NCI-H345 (cell line): ENCODE results near the gene PDSS1.

Source experiments
- DNase-seq: peaks from one replicate; lab custom pipeline; 2025; lab: John Stamatoyannopoulos, UW

PDSS1 gene

DNA sequence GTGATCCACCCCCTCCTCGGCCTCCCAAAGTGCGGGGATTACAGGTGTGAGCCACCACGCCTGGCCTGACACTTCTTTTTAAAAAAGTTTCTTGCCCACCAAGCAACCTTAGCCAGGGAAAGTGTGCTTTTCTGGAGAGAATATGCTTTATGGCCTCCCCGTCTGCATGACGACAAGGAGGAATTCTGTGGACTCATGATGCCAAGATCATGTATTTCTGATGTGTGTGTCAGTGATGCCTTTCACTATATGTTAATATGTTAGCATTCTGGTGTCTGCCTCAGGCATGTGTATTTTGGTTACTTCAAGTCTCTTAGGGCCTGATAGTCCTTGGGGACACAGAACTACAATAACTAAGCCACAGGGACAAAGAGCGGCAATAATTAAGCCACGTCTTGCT lies 2.1 kb downstream of the PDSS1 start:
- DNase-seq, result no peak

DNA sequence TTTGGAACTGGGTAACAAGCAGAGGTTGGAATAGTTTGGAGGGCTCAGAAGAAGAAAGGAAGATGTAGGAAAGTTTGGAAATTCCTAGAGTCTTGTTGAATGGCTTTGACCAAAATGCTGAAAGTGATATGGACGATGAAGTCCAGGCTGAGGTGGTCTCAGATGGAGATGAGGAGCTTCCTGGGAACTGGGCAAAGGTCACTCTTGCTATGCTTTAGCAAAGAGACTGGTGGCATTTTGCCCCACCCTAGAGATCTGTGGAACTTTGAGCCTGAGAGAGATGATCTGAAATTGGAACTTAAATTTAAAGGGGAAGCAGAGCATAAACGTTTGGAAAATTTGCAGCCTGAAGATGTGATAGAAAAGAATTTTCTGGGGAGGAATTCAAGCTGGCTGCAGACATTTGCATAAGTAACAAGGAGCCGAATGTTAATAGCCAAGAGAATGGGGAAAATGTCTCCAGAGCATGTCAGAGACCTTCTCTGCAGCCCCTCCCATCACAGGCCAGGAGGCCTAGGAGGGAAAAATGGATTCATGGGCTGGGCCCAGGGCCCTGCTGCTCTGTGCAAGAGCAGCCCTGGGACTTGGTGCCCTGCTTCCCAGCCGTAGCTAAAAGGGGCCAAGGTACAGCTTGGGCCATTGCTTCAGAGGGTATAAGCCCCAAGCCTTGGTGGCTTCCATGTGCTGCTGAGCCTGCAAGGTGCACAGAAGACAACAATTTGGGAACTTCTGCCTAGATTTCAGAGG lies 3.6 kb downstream of the PDSS1 start:
- DNase-seq, result no peak

- DNase-seq, result no peak
These were observed 5.6 kb downstream of the PDSS1 start for GRCh38 chr10:26703096-26703495.

DNA sequence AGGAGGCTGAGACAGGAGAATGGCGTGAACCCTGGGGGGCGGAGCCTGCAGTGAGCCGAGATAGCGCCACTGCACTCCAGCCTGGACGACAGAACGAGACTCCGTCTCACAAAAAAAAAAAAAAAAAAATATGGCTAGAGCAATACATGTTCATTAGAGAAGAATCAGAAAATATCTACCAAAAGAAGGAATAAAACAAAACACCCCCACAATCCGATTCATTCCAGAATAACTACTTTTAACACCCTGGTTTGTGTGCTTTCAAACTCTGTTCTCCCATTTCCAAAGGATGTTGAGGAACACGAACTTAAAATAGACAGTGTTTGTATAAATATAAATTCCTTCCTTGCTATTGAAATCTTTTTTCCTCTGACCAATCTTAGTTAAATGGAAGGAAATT lies 6.5 kb downstream of the PDSS1 start:
- DNase-seq, result no peak

DNA sequence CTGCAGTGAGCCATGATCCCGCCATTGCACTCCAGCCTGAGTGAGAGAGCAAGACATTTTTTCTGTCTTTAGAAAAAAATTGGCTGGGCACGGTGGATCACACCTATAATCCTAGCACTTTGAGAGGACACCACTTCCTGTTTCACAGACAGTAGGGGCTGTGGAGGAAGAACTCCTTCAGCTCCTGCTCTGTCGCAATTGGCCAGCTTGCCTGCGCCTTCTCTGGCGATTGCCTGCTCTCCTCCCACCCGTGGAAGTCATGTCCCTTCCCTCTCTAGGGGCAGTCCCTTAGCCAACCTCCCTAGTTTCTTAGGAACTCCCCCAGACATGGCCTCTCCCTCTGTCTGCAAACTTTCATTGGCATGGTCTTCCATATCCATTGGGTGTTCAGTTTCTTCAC lies 8.7 kb downstream of the PDSS1 start:
- DNase-seq, result no peak

GRCh38 chr10:26706936-26707335 lies 9.4 kb downstream of the PDSS1 start:
- no peak for DNase-seq

DNA sequence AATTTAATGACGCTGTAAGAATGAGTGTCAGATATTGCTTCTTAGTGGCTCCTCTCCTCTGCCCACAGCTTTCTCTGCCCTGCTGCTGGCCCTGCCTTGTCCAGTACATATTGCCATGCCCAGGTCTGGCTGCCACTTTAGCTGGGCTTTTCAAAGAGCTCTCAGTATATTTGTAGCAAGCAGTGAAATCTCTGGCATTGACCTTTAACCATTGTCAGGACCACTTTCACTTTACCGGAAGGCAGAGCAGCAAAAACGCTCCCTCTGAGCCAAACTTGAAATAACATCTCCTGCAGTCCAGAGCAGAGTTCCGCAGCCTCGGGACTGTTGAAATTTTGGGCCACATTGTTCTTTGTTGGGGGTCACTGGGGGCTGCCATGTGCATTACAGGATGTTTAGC lies 13.8 kb downstream of the PDSS1 start:
- DNase-seq, result no peak

DNA sequence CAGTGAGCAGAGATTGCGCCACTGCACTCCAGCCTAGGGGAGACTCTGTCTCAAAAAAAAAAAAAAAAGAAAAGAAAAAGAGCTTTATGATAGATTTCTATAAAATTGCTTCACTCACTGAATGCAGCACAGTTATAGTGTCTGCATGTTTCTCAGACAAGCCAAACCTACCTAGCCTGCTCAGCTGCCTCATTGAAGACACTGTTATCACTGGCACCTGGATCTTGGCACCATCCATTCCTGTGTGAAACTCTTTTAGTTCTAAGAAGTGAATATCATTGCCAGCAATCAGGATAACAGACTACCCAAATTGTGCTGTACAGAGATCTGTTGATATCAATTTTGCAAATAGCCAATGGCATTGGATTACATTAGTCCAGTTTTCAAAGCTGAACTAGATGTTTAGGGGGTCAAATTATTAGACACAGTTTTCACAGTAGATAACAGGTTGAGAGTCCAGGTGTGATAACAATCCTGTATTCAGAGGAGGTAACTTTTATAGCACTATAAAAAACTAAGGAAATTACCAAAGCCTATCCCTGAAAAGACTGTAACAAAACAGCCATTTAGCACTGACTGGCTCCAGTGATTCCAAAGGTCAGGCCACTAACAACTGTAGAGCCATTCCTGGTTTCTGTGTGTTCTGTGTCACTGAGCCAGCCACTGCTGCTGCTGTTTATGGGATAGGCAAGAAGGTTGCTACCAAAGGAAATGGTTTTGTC lies 17.1 kb downstream of the PDSS1 start:
- DNase-seq, result no peak

DNA sequence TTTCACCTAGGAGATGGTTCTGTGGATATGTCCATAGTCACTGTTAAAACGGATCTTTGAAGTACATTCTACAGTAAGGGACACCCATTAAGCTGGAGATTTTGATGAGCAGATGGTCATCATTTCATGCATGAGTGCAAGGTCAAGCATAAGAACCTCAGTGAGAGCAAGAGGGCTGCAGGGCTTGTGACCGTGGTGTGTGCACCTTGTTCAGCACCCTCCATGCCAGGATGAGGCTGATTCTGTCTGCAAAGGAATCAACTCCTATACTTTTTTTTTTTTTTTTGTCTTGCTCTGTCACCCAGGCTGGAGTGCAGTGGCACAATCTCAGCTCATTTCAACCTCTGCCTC lies 17.6 kb downstream of the PDSS1 start:
- DNase-seq, result no peak

GRCh38 chr10:26717476-26717875 lies 20.0 kb downstream of the PDSS1 start:
- no peak for DNase-seq

GRCh38 chr10:26721561-26721960 lies 24.1 kb downstream of the PDSS1 start:
- DNase-seq, result no peak

- no peak for DNase-seq
These were observed 25.5 kb downstream of the PDSS1 start for GRCh38 chr10:26723016-26723415.

- peak; percentile 8 for DNase-seq
These were observed 28.6 kb downstream of the PDSS1 start for GRCh38 chr10:26725837-26726727.

GRCh38 chr10:26727005-26727404 lies 29.5 kb downstream of the PDSS1 start:
- DNase-seq, result no peak

GRCh38 chr10:26728957-26729356 lies 31.5 kb downstream of the PDSS1 start:
- no peak for DNase-seq

- no peak for DNase-seq
These were observed 31.9 kb downstream of the PDSS1 start for GRCh38 chr10:26729395-26729794.

- no peak for DNase-seq
These were observed 33.1 kb downstream of the PDSS1 start for GRCh38 chr10:26730552-26730951.

- DNase-seq, result no peak
These were observed 36.5 kb downstream of the PDSS1 start for GRCh38 chr10:26733750-26734568.

DNA sequence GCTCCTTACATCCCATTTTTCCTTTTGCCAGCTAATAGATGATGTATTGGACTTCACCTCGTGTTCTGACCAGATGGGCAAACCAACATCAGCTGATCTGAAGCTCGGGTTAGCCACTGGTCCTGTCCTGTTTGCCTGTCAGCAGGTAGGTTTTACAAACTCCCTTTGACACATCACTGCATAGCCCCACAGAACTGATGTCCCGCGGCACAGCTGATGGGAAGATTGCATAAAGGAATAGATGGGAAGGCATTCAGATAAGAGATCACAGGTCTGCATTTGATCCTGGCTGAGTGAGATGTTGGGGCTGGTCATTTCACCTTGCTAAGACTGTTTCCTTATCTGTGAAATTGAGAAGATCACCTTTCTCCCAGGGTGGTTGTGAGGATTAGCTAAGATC lies 37.9 kb downstream of the PDSS1 start:
- DNase-seq, result no peak

DNA sequence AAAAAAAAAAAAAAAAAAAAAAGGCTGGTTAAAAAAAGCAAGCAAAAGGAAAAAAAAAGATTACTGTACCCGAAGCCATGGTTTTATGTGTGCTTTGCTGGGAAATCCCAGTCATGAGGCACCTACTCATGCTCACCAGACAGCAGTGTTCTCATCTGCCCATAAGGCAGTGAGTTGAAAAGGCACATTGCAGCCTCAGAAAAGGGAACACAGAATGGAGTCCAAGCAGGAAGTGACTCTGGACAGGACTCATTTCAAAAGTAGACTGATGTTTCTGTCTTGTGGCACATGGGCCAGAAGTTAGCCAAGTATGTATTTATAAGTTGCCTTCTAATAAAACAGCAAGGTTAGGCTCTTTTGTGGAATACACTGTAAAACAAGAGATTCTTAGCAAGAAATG lies 40.2 kb downstream of the PDSS1 start:
- no peak for DNase-seq

DNA sequence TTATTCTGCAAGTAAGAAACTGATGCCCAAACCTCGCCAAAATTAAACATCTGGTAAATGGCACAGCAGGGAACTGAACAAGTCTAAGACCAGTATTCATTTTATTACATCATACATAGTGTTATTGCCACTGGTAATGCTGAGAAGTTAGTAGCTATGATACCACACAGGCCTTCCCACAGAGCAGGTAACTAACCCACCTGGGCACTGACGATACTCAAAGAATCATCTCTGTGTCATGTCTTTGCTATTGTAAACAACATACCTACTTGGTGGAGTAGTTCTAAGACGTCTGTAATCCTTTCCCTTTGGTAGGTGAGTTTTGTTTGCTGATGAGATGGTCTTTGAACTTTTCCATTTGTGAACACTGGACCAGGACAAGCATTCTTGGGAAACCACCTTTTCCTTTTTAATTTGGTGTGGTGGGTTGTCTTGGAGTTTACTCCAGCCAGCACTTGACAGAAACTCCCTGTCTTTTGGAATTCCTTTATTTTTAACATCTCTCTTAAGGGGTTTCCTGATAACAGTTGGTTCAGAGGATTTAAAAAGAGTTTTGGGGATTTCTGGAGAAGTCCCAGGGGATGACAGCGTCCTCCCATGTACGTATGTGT lies 40.9 kb downstream of the PDSS1 start:
- no peak for DNase-seq
